HL-60 (cell line): Measurements from ENCODE around the gene NDE1.

Experiments
- CTCF ChIP-seq: IDR thresholded peaks from one replicate; pipeline ENCODE4 v1.5.1; 2011; ENCODE audit warnings: low read length, control low read depth, inconsistent platforms; ENCODE audit not compliant: insufficient read depth
- POLR2AphosphoS5 ChIP-seq: IDR thresholded peaks from 2 replicates; pipeline ENCODE4 v1.6.1; 2012; ENCODE audit warnings: low read depth
- REST ChIP-seq: IDR thresholded peaks from 2 replicates; pipeline ENCODE4 v1.6.1; 2012; ENCODE audit warnings: low read depth; ENCODE audit not compliant: insufficient replicate concordance

- TF ChIP-seq POLR2AphosphoS5 (no peak), CTCF (no peak), REST (no peak)
These were observed 42.2 kb upstream of the NDE1 start for GRCh38 chr16:15607700-15608396.
